Peyer's patch (tissue), 4 donors: Measurements from ENCODE around the gene SRPRA.

Source experiments
- POLR2A ChIP-seq, 2 donors: fragments of 450-650 bp; IDR thresholded peaks; one replicate each; pipeline ENCODE4 v1.5.1; 2017; ENCODE audit warnings: antibody characterized with exemption in 2 of 2, mild to moderate bottlenecking in 2 of 2, moderate library complexity in 2 of 2
- TF ChIP-seq, protein P1 (sequence below), 6 experiments: fragments of 450-650 bp in 4 of 6; fragments of 200-600 bp in 2 of 6; sonication (generic) in 1 of 6; IDR thresholded peaks; one replicate each; pipeline ENCODE4 v1.5.1; 2017 to 2019; ENCODE audit warnings: antibody characterized with exemption in 6 of 6, mild to moderate bottlenecking in 3 of 6, moderate library complexity in 1 of 6

DNA sequence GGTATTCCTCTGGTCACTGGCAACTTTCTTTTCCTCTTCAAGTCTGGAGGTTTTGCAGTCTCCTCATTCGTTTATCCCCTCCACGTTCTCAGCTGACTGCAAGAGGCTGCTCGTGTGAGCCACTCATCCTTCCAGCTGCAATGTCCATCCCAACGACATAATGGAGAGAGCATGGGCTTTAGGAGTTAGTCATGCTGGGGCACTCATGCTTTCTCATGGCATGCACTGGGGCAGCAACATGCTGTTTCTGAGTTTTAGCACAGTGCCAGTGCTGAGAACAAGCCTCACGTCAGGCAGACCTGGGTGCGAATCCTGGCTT is 42.3 kb upstream of the SRPRA start:
- TF ChIP-seq, protein P1, sequence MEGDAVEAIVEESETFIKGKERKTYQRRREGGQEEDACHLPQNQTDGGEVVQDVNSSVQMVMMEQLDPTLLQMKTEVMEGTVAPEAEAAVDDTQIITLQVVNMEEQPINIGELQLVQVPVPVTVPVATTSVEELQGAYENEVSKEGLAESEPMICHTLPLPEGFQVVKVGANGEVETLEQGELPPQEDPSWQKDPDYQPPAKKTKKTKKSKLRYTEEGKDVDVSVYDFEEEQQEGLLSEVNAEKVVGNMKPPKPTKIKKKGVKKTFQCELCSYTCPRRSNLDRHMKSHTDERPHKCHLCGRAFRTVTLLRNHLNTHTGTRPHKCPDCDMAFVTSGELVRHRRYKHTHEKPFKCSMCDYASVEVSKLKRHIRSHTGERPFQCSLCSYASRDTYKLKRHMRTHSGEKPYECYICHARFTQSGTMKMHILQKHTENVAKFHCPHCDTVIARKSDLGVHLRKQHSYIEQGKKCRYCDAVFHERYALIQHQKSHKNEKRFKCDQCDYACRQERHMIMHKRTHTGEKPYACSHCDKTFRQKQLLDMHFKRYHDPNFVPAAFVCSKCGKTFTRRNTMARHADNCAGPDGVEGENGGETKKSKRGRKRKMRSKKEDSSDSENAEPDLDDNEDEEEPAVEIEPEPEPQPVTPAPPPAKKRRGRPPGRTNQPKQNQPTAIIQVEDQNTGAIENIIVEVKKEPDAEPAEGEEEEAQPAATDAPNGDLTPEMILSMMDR (IDR thresholded peaks at IDR 0.05), result no peak
- TF ChIP-seq POLR2A (IDR thresholded peaks at IDR 0.05), result no peak
